Small intestine (tissue), 7 donors: ENCODE results near the gene TRIM29. TPM values are rescaled to one million over a fixed set of nuclear protein-coding genes. Genes with fewer than 3 reads are reported as not detected.
"Not testable (repeated sequence)": the region's sequence is repeated elsewhere in the genome, so short reads cannot be mapped to it uniquely, and the experiment has no call there.

Experiments
- DNase-seq, 2 donors: peaks; one replicate each; pipeline versions ENCODE4 v3.0.0 to v3.0.0-alpha.2; 2013
- FAIRE-seq: peaks from 2 replicates; lab custom pipeline; 2012; peaks lifted over from hg19 to GRCh38; lab: Jason Lieb, UNC
- H3K27ac ChIP-seq, 3 donors: one replicate each; pipeline ENCODE4 v1.5.1; 2013; ENCODE audit warnings: low read length in 2 of 3, mild to moderate bottlenecking in 2 of 3, control low read depth in 1 of 3, inconsistent platforms in 1 of 3, low read depth in 1 of 3, moderate library complexity in 1 of 3
- H3K27me3 ChIP-seq, 3 donors: one replicate each; pipeline ENCODE4 v1.6.1; 2013; ENCODE audit warnings: low read length in 3 of 3, inconsistent platforms in 1 of 3; ENCODE audit not compliant: control insufficient read depth in 3 of 3, insufficient read depth in 3 of 3
- H3K36me3 ChIP-seq, 3 donors: one replicate each; pipeline ENCODE4 v1.6.1; 2013; ENCODE audit warnings: low read length in 3 of 3, inconsistent platforms in 1 of 3, low read depth in 1 of 3, mild to moderate bottlenecking in 1 of 3, moderate library complexity in 1 of 3; ENCODE audit not compliant: control insufficient read depth in 3 of 3, insufficient read depth in 2 of 3
- H3K4me1 ChIP-seq, 3 donors: one replicate each; pipeline ENCODE4 v1.6.1; 2013; ENCODE audit warnings: low read length in 2 of 3, inconsistent platforms in 1 of 3, low read depth in 1 of 3, mild to moderate bottlenecking in 1 of 3, moderate library complexity in 1 of 3; ENCODE audit not compliant: control insufficient read depth in 3 of 3, insufficient read depth in 2 of 3
- H3K4me3 ChIP-seq, 3 donors: one replicate each; pipeline ENCODE4 v1.5.1; 2013; ENCODE audit warnings: low read length in 3 of 3, control low read depth in 1 of 3, inconsistent platforms in 1 of 3, low read depth in 1 of 3, mild to moderate bottlenecking in 1 of 3, moderate library complexity in 1 of 3
- H3K9me3 ChIP-seq, 2 donors: one replicate each; pipeline ENCODE4 v1.6.1; 2013; ENCODE audit warnings: low read depth in 1 of 2, low read length in 1 of 2; ENCODE audit not compliant: control insufficient read depth in 2 of 2, insufficient read depth in 1 of 2
- WGBS, 3 donors: extraction: QIAGEN DNeasy Blood & Tissue Kit; methylation state at CpG; one replicate each; pipeline ENCODE4 v1.1.7; 2013; 5-methylcytosine and 5-hydroxymethylcytosine counted together
- polyA plus RNA-seq, 4 donors: library from polyadenylated mRNA; stranded (reverse) in 3 of 4; unstranded in 1 of 4; fragments of 200-250 nt in 3 of 4; fragments of 120-200 nt in 1 of 4; gene quantifications; one replicate each; pipeline versions ENCODE4 v1.2.1 to v1.2.3, GENCODE V29; 2013
- donor health status: healthy with polysubstance abuse.
- donor health status: control.
- donor health status: control.
- donor health status: Bipolar disorder and iron deficiency.
- donor health status: healthy.

TRIM29 gene
- polyA plus RNA-seq, 4 donors = 1.1 to 10.3 (median 1.9) TPM

GRCh38 chr11:120183701-120184141 is 45.8 kb upstream of the TRIM29 start:
- Histone ChIP-seq H3K27me3 (no peaks in the 10 kb centered on the region), H3K4me3 (peak overlapping the region in 2 of 3 donors; percentile 21 to 42), H3K27ac (peak overlapping the region; percentile 84 to 96 (median 92)), H3K9me3 (no peaks in the 10 kb centered on the region), H3K36me3 (peaks cover 0 to 27% (median 0%) of the 10 kb centered on the region in 3 donors), H3K4me1 (peaks cover 8 to 77% (median 21%) of the 10 kb centered on the region in 3 donors)
- 48 to 68% (median 51%) methylated on average over 7 of the region's 7 CpGs for WGBS, 3 donors
- FAIRE-seq (no peak), DNase-seq (no peak)

- DNase-seq (peak; percentile 80 to 92), FAIRE-seq (no peak)
- 32 to 61% (median 41%) methylated on average over 5 of the region's 5 CpGs for WGBS, 3 donors
- H3K9me3 ChIP-seq = no peaks in the 10 kb centered on the region
- peaks cover 0 to 29% (median 0%) of the 10 kb centered on the region in 3 donors for H3K36me3 ChIP-seq
- no peaks in the 10 kb centered on the region for H3K27me3 ChIP-seq
- H3K4me3 ChIP-seq = no peak overlapping the region
- H3K4me1 ChIP-seq = peaks cover 3 to 69% (median 19%) of the 10 kb centered on the region in 3 donors
- H3K27ac ChIP-seq = peak overlapping the region; percentile 84 to 96 (median 92)
These were observed 45.0 kb upstream of the TRIM29 start for GRCh38 chr11:120182790-120183491.

DNA sequence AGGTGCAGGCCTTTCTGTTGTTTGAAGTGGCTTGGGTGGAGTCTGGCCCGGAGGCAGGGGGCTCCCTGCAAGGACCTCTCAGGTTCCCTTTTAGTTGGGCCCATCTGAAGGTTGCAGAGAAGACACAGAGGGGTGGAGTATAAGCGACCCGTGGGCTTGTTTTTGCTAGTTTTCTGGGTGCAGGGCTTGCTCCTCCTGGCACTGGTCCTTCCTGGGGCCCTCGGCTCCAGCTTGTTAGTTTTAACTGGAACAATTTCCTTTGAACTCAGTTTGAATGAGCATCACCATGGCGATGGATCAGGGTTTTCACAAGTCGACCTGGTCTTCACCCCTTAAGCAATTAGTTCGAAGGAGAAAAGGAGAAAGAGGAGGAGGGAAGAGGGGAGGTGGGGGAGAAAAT is 44.5 kb upstream of the TRIM29 start:
- Histone ChIP-seq H3K36me3 (peaks cover 0 to 29% (median 0%) of the 10 kb centered on the region in 3 donors), H3K27ac (peak overlapping the region; percentile 5 to 96 (median 84)), H3K9me3 (no peaks in the 10 kb centered on the region), H3K4me1 (peaks cover under 1 to 64% (median 14%) of the 10 kb centered on the region in 3 donors), H3K27me3 (no peaks in the 10 kb centered on the region), H3K4me3 (no peak overlapping the region)
- no peak for DNase-seq
- no peak for FAIRE-seq
- 38 to 47% (median 47%) methylated on average over 7 of the region's 7 CpGs for WGBS, 3 donors

- DNase-seq (no peak), FAIRE-seq (no peak)
- 82 to 87% (median 85%) methylated on average over 10 of the region's 10 CpGs for WGBS, 3 donors
- Histone ChIP-seq H3K4me1 (peaks cover 0 to 55% (median 12%) of the 10 kb centered on the region in 3 donors), H3K27ac (peak overlapping the region in 1 of 3 donors; percentile 2), H3K4me3 (no peak overlapping the region), H3K36me3 (peaks cover 0 to 29% (median 0%) of the 10 kb centered on the region in 3 donors), H3K27me3 (no peaks in the 10 kb centered on the region), H3K9me3 (no peaks in the 10 kb centered on the region)
These were observed 43.6 kb upstream of the TRIM29 start for GRCh38 chr11:120181376-120181975.

- Histone ChIP-seq H3K27me3 (no peaks in the 10 kb centered on the region), H3K9me3 (no peaks in the 10 kb centered on the region), H3K4me1 (peaks cover 0 to 47% (median 7%) of the 10 kb centered on the region in 3 donors), H3K36me3 (peaks cover 0 to 29% (median 0%) of the 10 kb centered on the region in 3 donors), H3K27ac (peak overlapping the region in 1 of 3 donors; percentile 24), H3K4me3 (no peak overlapping the region)
- FAIRE-seq (no peak), DNase-seq (no peak)
- 60 to 75% (median 73%) methylated on average over 11 of the region's 11 CpGs for WGBS, 3 donors
These were observed 42.8 kb upstream of the TRIM29 start for GRCh38 chr11:120180551-120181232.

- WGBS, 3 donors = 88 to 98% (median 89%) methylated on average over 6 of the region's 6 CpGs
- not testable (repeated sequence) for H3K4me3 ChIP-seq, FAIRE-seq, H3K27ac ChIP-seq, H3K9me3 ChIP-seq, DNase-seq, H3K27me3 ChIP-seq
- peaks cover 0 to 47% (median 5%) of the 10 kb centered on the region in 3 donors for H3K4me1 ChIP-seq
- H3K36me3 ChIP-seq = peaks cover 0 to 29% (median 0%) of the 10 kb centered on the region in 3 donors
These were observed 42.1 kb upstream of the TRIM29 start for GRCh38 chr11:120180063-120180462.

- DNase-seq (no peak), FAIRE-seq (no peak)
- Histone ChIP-seq H3K4me3 (no peak overlapping the region), H3K4me1 (peaks cover 0 to 41% (median 5%) of the 10 kb centered on the region in 3 donors), H3K9me3 (no peaks in the 10 kb centered on the region), H3K36me3 (peaks cover 0 to 29% (median 0%) of the 10 kb centered on the region in 3 donors), H3K27me3 (no peaks in the 10 kb centered on the region), H3K27ac (peak overlapping the region in 1 of 3 donors; percentile 32)
- WGBS, 3 donors = 74 to 90% (median 82%) methylated on average over 9 to 10 of the region's 10 CpGs
These were observed 41.3 kb upstream of the TRIM29 start for GRCh38 chr11:120179057-120179672.
